ENCODE results near the gene ACTN1. TPM values are rescaled to one million over a fixed set of nuclear protein-coding genes. Genes with fewer than 3 reads are reported as not detected.

The ACTN1 gene
- total RNA-seq, 1 donor from 2014 or later: 209 TPM

- Histone ChIP-seq H3K9me3 (no peaks in the 10 kb centered on the region), H3K4me1 (peaks cover 92% of the 10 kb centered on the region), H3K36me3 (no peaks in the 10 kb centered on the region), H3K27ac (peak overlapping the region; percentile 83), H3K4me3 (no peak overlapping the region), H3K27me3 (no peaks in the 10 kb centered on the region)
- intact Hi-C loops (cut with DNase I): loop anchor here (5.0 kb wide), 1 partner anchor 40 kb away; the partner anchor contains the start of gene ACTN1
- DNase-seq (ENCODE audit: extremely low spot score in 2 of 2): no peak
- TF ChIP-seq CTCF (IDR thresholded peaks at IDR 0.05) (no peak), POLR2AphosphoS5 (IDR thresholded peaks at IDR 0.05; ENCODE audit: insufficient read depth in 1 of 2, low read depth in 1 of 2) (no peak), POLR2A (IDR thresholded peaks at IDR 0.05) (no peak)
Observed at GRCh38 chr14:68936980-68937379, 42.1 kb downstream of the ACTN1 start.

GRCh38 chr14:68936476-68936875, 42.6 kb downstream of the ACTN1 start:
- H3K36me3 ChIP-seq: no peaks in the 10 kb centered on the region
- DNase-seq (ENCODE audit: extremely low spot score in 2 of 2): no peak
- H3K9me3 ChIP-seq: no peaks in the 10 kb centered on the region
- peaks cover 91% of the 10 kb centered on the region for H3K4me1 ChIP-seq
- H3K4me3 ChIP-seq: no peak overlapping the region
- no peak for TF ChIP-seq CTCF (IDR thresholded peaks at IDR 0.05)
- TF ChIP-seq POLR2A (IDR thresholded peaks at IDR 0.05): no peak
- no peak for TF ChIP-seq POLR2AphosphoS5 (IDR thresholded peaks at IDR 0.05; ENCODE audit: insufficient read depth in 1 of 2, low read depth in 1 of 2)
- H3K27ac ChIP-seq: peak overlapping the region; percentile 83
- intact Hi-C loops (cut with DNase I): loop anchor here (5.0 kb wide), 1 partner anchor 41 kb away; the partner anchor contains the start of gene ACTN1
- no peaks in the 10 kb centered on the region for H3K27me3 ChIP-seq

- Histone ChIP-seq H3K4me3 (no peak overlapping the region), H3K9me3 (no peaks in the 10 kb centered on the region), H3K27ac (peak overlapping the region; percentile 83), H3K4me1 (peaks cover 84% of the 10 kb centered on the region), H3K36me3 (no peaks in the 10 kb centered on the region), H3K27me3 (no peaks in the 10 kb centered on the region)
- no peak for DNase-seq (ENCODE audit: extremely low spot score in 2 of 2)
- no peak for TF ChIP-seq CTCF (IDR thresholded peaks at IDR 0.05)
- TF ChIP-seq POLR2AphosphoS5 (IDR thresholded peaks at IDR 0.05; ENCODE audit: insufficient read depth in 1 of 2, low read depth in 1 of 2): peak; percentile 54 to 85
- intact Hi-C loops (cut with DNase I): loop anchor here (5.0 kb wide), 1 partner anchor 42 kb away; the partner anchor contains the start of gene ACTN1
Observed at GRCh38 chr14:68935761-68936214, 43.3 kb downstream of the ACTN1 start.

GRCh38 chr14:68934066-68934465, 45.0 kb downstream of the ACTN1 start:
- H3K4me1 ChIP-seq: peaks cover 76% of the 10 kb centered on the region

More at GRCh38 chr14:68934066-68934465, 45.0 kb downstream of the ACTN1 start:
- Histone ChIP-seq H3K9me3 (no peaks in the 10 kb centered on the region), H3K36me3 (no peaks in the 10 kb centered on the region), H3K27me3 (no peaks in the 10 kb centered on the region), H3K27ac (no peak overlapping the region), H3K4me3 (no peak overlapping the region)
- intact Hi-C loops (cut with DNase I): no loop called here
- DNase-seq (ENCODE audit: extremely low spot score in 2 of 2): no peak
- TF ChIP-seq POLR2A (IDR thresholded peaks at IDR 0.05) (no peak), CTCF (IDR thresholded peaks at IDR 0.05) (no peak), POLR2AphosphoS5 (IDR thresholded peaks at IDR 0.05; ENCODE audit: insufficient read depth in 1 of 2, low read depth in 1 of 2) (no peak)
